NT2/D1 (cell line): ENCODE measurements around the gene PLEKHG7.

Experiments
- SUZ12 ChIP-seq: IDR thresholded peaks from 2 replicates; pipeline ENCODE4 v1.6.1; 2011; ENCODE audit not compliant: insufficient read length, insufficient read depth; ENCODE audit errors: extremely low read depth
- YY1 ChIP-seq: IDR thresholded peaks from 2 replicates; pipeline ENCODE4 v1.6.1; 2011; ENCODE audit not compliant: insufficient read length, insufficient read depth
- ZNF274 ChIP-seq: IDR thresholded peaks from 2 replicates; pipeline ENCODE4 v1.6.1; 2011; ENCODE audit warnings: mild to moderate bottlenecking, low read depth, low read length

GRCh38 chr12:92730758-92731157 lies 28.0 kb downstream of the PLEKHG7 start:
- no peak for TF ChIP-seq YY1
- TF ChIP-seq SUZ12 = no peak
- no peak for TF ChIP-seq ZNF274
